ENCODE data around the gene IL23R. TPM values are rescaled to one million over a fixed set of nuclear protein-coding genes. Genes with fewer than 3 reads are reported as not detected.
"Not testable (repeated sequence)": the region's sequence is repeated elsewhere in the genome, so short reads cannot be mapped to it uniquely, and the experiment has no call there.

IL23R gene
- total and polyA plus RNA-seq, 2 of the 8 experiments (the other 6 are each of a cell fraction or from before 2014, with no cell fraction given) = not detected

- H3K4me3 ChIP-seq (ENCODE audit: extremely low read depth in 1 of 4, insufficient read depth in 2 of 4, low read depth in 3 of 4, low read length in 4 of 4) = no peak overlapping the region
- no peak overlapping the region for H2BK120ac ChIP-seq (replicated peaks; ENCODE audit: low read depth, low read length)
- H3K79me2 ChIP-seq (ENCODE audit: control insufficient read depth in 1 of 2, insufficient read depth in 2 of 2, low read length in 2 of 2) = no peaks in the 10 kb centered on the region
- H3K27me3 ChIP-seq (replicated peaks in 1 of 4; ENCODE audit: control insufficient read depth in 3 of 4, extremely low read depth in 1 of 4, insufficient read depth in 3 of 4, low read length in 3 of 4) = no peaks in the 10 kb centered on the region
- no peak overlapping the region for H4K8ac ChIP-seq (ENCODE audit: extremely low read depth, insufficient read depth, low read length)
- H3K56ac ChIP-seq (replicated peaks; ENCODE audit: insufficient read length, low read depth, low read length) = no peak overlapping the region
- no peak overlapping the region for H4K5ac ChIP-seq (ENCODE audit: insufficient read length, low read depth, low read length)
- H3K9me3 ChIP-seq (ENCODE audit: insufficient read depth in 2 of 2, low read depth in 1 of 2, low read length in 1 of 2) = no peaks in the 10 kb centered on the region
- H3K23ac ChIP-seq (ENCODE audit: insufficient read length) = no peak overlapping the region
- H2AFZ ChIP-seq (ENCODE audit: low read length) = no peak overlapping the region
- H2BK15ac ChIP-seq (ENCODE audit: low read length) = no peak overlapping the region
- H3K23me2 ChIP-seq (ENCODE audit: low read depth, low read length) = no peaks in the 10 kb centered on the region
- no peak overlapping the region for H3K4ac ChIP-seq (replicated peaks; ENCODE audit: insufficient read length, low read depth, low read length)
- H4K20me1 ChIP-seq (replicated peaks in 1 of 2; ENCODE audit: control insufficient read depth in 1 of 2, insufficient read depth in 2 of 2, low read length in 2 of 2) = no peaks in the 10 kb centered on the region
- no peaks in the 10 kb centered on the region for H3K79me1 ChIP-seq (ENCODE audit: low read depth, low read length)
- H3K27ac ChIP-seq (ENCODE audit: low read depth, low read length) = no peak overlapping the region
- FAIRE-seq (no peak), DNase-seq (ENCODE audit: low read depth in 1 of 2, low spot score in 2 of 2) (no peak)
- no peak overlapping the region for H4K91ac ChIP-seq (replicated peaks; ENCODE audit: insufficient read length, low read length)
- no peaks in the 10 kb centered on the region for H3K36me3 ChIP-seq (ENCODE audit: control insufficient read depth in 2 of 4, insufficient read depth in 4 of 4, low read length in 3 of 4)
- H2AK5ac ChIP-seq (ENCODE audit: low read depth, low read length) = no peak overlapping the region
- H3K4me2 ChIP-seq (ENCODE audit: insufficient read depth in 1 of 2, low read depth in 2 of 2, low read length in 2 of 2) = no peak overlapping the region
- TF ChIP-seq NANOG (IDR thresholded peaks at IDR 0.05; ENCODE audit: insufficient read depth, low read depth, low read length, poor library complexity, severe bottlenecking) = no peak
- 100% methylated on average over 3 of the region's 3 CpGs; no CpG with 5 or more reads in 1 of the 2 experiments for WGBS, 2 experiments (ENCODE audit: extremely low coverage in 1 of 2, insufficient coverage in 1 of 2, insufficient read length in 1 of 2, insufficient replicate concordance in 2 of 2, low coverage in 1 of 2, low lambda C conversion rate in 2 of 2, missing lambda C conversion rate in 1 of 2)
- H3K14ac ChIP-seq (ENCODE audit: insufficient read length) = no peak overlapping the region
- no peak overlapping the region for H2BK5ac ChIP-seq (ENCODE audit: low read depth, low read length)
- H3K18ac ChIP-seq (ENCODE audit: extremely low read depth, low read length) = no peak overlapping the region
- no peak overlapping the region for H2BK12ac ChIP-seq (ENCODE audit: low read depth, low read length)
- H2BK20ac ChIP-seq (ENCODE audit: low read length) = no peak overlapping the region
- ChIA-PET CTCF (ENCODE audit: partially characterized antibody) (interaction anchor here (0.9 to 3.6 kb wide), 5 partner anchors 9 to 150 kb away, joined by 3 to 30 read pairs (median 5); partner anchors contain the start of gene C1orf141), POLR2A (ENCODE audit: partially characterized antibody) (no interaction called here)
- H3K9ac ChIP-seq (replicated peaks in 1 of 4; ENCODE audit: extremely low read depth in 1 of 4, low read depth in 3 of 4, low read length in 3 of 4) = no peak overlapping the region
- 0 out of 7 replicates have a peak, but pooled peaks cover 0 to 4% (median 0%) of the 10 kb centered on the region in 4 experiments for H3K4me1 ChIP-seq (replicated peaks in 1 of 4; ENCODE audit: control insufficient read depth in 3 of 4, insufficient read depth in 4 of 4, low read length in 3 of 4)
Measured at GRCh38 chr1:67146539-67146938, 19.7 kb upstream of the IL23R start.

GRCh38 chr1:67147973-67148372 is 18.3 kb upstream of the IL23R start:
- H2BK120ac ChIP-seq (replicated peaks; ENCODE audit: low read depth, low read length); H3K9me3 ChIP-seq (ENCODE audit: insufficient read depth in 2 of 2, low read depth in 1 of 2, low read length in 1 of 2); H2AK5ac ChIP-seq (ENCODE audit: low read depth, low read length); H3K23ac ChIP-seq (ENCODE audit: insufficient read length); H3K27me3 ChIP-seq (replicated peaks in 1 of 4; ENCODE audit: control insufficient read depth in 3 of 4, extremely low read depth in 1 of 4, insufficient read depth in 3 of 4, low read length in 3 of 4); H3K36me3 ChIP-seq (ENCODE audit: control insufficient read depth in 2 of 4, insufficient read depth in 4 of 4, low read length in 3 of 4); H2BK5ac ChIP-seq (ENCODE audit: low read depth, low read length); H2BK12ac ChIP-seq (ENCODE audit: low read depth, low read length); H3K4ac ChIP-seq (replicated peaks; ENCODE audit: insufficient read length, low read depth, low read length); DNase-seq (ENCODE audit: low read depth in 1 of 2, low spot score in 2 of 2); H3K14ac ChIP-seq (ENCODE audit: insufficient read length); FAIRE-seq; H3K18ac ChIP-seq (ENCODE audit: extremely low read depth, low read length); H3K23me2 ChIP-seq (ENCODE audit: low read depth, low read length); POLR2A ChIA-PET (ENCODE audit: partially characterized antibody); H2BK20ac ChIP-seq (ENCODE audit: low read length); H3K79me2 ChIP-seq (ENCODE audit: control insufficient read depth in 1 of 2, insufficient read depth in 2 of 2, low read length in 2 of 2); H3K56ac ChIP-seq (replicated peaks; ENCODE audit: insufficient read length, low read depth, low read length); H3K4me2 ChIP-seq (ENCODE audit: insufficient read depth in 1 of 2, low read depth in 2 of 2, low read length in 2 of 2); H4K91ac ChIP-seq (replicated peaks; ENCODE audit: insufficient read length, low read length); H3K79me1 ChIP-seq (ENCODE audit: low read depth, low read length); H3K4me1 ChIP-seq (replicated peaks in 1 of 4; ENCODE audit: control insufficient read depth in 3 of 4, insufficient read depth in 4 of 4, low read length in 3 of 4); H3K27ac ChIP-seq (ENCODE audit: low read depth, low read length); H4K20me1 ChIP-seq (replicated peaks in 1 of 2; ENCODE audit: control insufficient read depth in 1 of 2, insufficient read depth in 2 of 2, low read length in 2 of 2); H3K4me3 ChIP-seq (ENCODE audit: extremely low read depth in 1 of 4, insufficient read depth in 2 of 4, low read depth in 3 of 4, low read length in 4 of 4); H2BK15ac ChIP-seq (ENCODE audit: low read length); H3K9ac ChIP-seq (replicated peaks in 1 of 4; ENCODE audit: extremely low read depth in 1 of 4, low read depth in 3 of 4, low read length in 3 of 4); H4K5ac ChIP-seq (ENCODE audit: insufficient read length, low read depth, low read length): not testable (repeated sequence)
- Histone ChIP-seq H2AFZ (ENCODE audit: low read length) (peak overlapping the region; percentile 89), H4K8ac (ENCODE audit: extremely low read depth, insufficient read depth, low read length) (0 out of 2 replicates have a peak overlapping the region, but pooled peaks have one; percentile 1)
- 97% methylated on average over 20 of the region's 20 CpGs; no CpG with 5 or more reads in 1 of the 2 experiments for WGBS, 2 experiments (ENCODE audit: extremely low coverage in 1 of 2, insufficient coverage in 1 of 2, insufficient read length in 1 of 2, insufficient replicate concordance in 2 of 2, low coverage in 1 of 2, low lambda C conversion rate in 2 of 2, missing lambda C conversion rate in 1 of 2)
- CTCF ChIA-PET (ENCODE audit: partially characterized antibody) = interaction anchor here (0.7 to 4.4 kb wide), 30 partner anchors 10 to 391 kb away, joined by 3 to 133 read pairs (median 7); partner anchors contain the start of genes C1orf141 and SLC35D1

Data from H1 (cell line).